Epidermal melanocyte (primary cell): Measurements from ENCODE around the gene RNF19B.

Experiments
- DNase-seq: peaks from one replicate; pipeline ENCODE4 v3.0.0; 2011; ENCODE audit warnings: low spot score; ENCODE audit not compliant: insufficient read length

RNF19B gene

GRCh38 chr1:32902535-32902920 lies 62.1 kb downstream of the RNF19B start:
- DNase-seq: no peak

GRCh38 chr1:32901823-32902534 lies 62.6 kb downstream of the RNF19B start:
- no peak for DNase-seq

DNA sequence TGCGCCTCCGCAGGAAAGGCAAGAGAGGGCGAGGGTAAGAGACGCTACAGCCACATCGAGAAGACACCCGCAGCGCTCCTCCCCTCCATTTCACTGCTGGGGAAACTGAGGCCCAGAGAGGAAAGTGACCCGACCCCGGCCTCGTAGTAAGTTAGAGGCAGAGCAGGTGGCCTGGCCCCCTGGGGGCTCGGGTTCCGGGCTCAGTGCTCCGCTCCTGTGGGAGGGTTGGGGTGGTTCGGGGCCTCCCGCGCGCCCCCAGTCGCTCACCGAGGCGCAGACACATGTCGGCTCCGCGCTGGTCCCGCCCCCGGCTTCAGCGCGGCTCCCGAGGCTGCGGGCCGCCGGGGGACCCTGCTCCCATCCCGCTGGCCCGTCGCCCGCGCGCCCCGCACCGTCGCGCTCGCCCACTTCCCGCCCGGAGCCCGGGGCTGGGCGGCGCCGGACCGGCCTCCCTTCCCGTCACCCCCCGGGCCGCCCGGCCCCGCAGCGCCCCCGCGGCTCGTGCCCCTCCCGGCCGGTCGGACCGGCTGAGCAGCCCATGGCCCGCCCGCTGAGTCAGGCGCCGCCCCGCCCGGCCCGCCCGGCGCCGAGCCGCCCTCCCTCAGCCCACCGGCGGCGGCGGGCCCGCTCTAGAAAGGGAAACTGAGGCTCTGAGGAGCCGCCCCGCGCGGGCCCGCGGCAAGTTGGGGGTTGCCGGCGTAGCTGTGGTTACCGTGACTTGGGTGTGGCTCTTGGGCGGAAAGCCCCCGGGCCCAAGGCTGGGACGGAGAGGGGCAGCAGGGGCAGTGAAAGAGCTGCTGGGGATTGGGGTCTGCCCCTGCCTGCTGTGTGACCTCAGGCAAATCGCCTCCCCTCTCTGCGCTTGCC lies 63.4 kb downstream of the RNF19B start, which contains the start of gene TMEM54:
TMEM54 (minus strand) TSS at position 434 of the 867 bp plus-strand sequence; CDS start at position 283, 151 bp downstream.
- DNase-seq: no peak

- DNase-seq: no peak
Observed at GRCh38 chr1:32900371-32900955, 64.1 kb downstream of the RNF19B start.

DNA sequence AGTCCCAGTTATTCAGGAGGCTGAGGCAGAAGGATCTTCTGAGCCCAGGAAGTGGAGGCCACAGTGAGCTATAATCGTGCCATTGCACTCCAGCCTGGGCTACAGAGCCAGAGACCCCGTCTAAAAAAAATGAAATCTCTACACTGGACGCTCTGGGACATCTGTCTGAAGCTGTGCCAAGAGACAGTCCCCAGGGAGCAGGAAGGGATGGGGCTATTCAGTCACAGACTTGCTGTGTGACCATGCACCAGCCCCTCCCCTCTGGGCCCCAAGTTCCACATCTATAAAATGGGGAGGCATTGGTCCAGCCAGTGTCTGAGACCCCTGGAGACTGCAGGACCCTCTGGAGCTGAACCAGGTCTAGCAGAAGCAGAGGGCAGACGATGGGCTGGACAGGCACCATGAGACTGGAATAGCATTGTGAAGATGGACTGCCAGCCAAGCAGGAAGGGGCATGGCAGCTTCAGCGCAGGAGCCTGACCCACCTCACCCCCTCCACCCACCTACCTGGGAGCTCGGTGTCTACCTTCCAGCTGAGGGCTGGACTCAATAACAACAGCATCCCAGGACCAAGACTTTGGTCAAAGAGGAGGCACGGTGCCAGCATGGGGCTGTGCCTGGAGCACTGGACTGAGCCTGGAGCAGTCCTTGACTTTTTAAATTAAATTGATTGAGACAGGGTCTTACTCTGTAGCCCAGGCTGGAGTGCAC lies 64.9 kb downstream of the RNF19B start:
- DNase-seq: no peak

DNA sequence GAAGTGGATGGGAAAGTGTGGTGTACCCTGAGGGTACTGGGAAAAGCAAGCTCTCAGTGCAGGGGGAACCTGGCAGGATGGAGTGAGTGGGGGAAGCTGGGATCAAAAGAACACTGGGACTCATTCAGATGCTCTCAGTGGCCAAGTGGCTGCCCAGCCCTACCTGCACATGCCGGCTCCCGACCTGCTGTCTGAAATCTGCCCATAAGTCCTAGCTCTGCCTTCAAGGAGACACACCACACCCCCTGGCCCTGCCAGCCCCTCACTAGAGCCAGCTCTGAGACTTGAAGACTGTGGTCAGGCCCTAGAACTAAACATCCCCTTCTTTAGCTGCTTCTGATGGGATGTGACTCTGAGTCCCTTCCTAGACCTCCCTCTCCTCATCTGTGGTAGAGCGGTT lies 65.7 kb downstream of the RNF19B start:
- no peak for DNase-seq

- no peak for DNase-seq
Observed at GRCh38 chr1:32898056-32898455, 66.6 kb downstream of the RNF19B start.

- no peak for DNase-seq
Observed at GRCh38 chr1:32897082-32898049, 67.2 kb downstream of the RNF19B start.

DNA sequence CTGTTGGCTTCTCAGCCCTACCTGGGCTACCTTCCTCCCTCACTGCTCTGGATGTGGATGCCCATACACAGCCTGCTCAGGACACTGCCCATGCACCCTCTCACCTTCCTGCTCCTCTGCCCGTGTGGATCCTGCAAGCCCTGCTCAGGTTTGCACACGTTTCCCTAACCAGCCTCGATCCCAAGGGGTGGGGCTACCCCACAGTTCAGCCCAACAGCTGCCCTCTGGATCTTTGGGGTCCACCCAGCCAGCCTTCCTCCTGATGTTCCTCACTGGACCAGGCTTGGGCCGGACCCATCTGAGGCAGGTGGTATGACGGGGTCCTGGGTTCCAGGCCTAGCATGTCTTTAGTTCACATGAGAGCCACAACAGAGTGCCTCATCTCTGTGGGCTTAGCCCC lies 68.2 kb downstream of the RNF19B start:
- DNase-seq: no peak

- no peak for DNase-seq
Observed at GRCh38 chr1:32895325-32896215, 69.0 kb downstream of the RNF19B start.

- no peak for DNase-seq
Observed at GRCh38 chr1:32894681-32895080, 69.9 kb downstream of the RNF19B start.

GRCh38 chr1:32894019-32894600 lies 70.5 kb downstream of the RNF19B start:
- no peak for DNase-seq

- no peak for DNase-seq
Observed at GRCh38 chr1:32893198-32894018, 71.2 kb downstream of the RNF19B start.

GRCh38 chr1:32892368-32893197 lies 72.0 kb downstream of the RNF19B start:
- no peak for DNase-seq

- DNase-seq: no peak
Observed at GRCh38 chr1:32891630-32892029, 73.0 kb downstream of the RNF19B start.

- DNase-seq: no peak
Observed at GRCh38 chr1:32891241-32891570, 73.4 kb downstream of the RNF19B start.

DNA sequence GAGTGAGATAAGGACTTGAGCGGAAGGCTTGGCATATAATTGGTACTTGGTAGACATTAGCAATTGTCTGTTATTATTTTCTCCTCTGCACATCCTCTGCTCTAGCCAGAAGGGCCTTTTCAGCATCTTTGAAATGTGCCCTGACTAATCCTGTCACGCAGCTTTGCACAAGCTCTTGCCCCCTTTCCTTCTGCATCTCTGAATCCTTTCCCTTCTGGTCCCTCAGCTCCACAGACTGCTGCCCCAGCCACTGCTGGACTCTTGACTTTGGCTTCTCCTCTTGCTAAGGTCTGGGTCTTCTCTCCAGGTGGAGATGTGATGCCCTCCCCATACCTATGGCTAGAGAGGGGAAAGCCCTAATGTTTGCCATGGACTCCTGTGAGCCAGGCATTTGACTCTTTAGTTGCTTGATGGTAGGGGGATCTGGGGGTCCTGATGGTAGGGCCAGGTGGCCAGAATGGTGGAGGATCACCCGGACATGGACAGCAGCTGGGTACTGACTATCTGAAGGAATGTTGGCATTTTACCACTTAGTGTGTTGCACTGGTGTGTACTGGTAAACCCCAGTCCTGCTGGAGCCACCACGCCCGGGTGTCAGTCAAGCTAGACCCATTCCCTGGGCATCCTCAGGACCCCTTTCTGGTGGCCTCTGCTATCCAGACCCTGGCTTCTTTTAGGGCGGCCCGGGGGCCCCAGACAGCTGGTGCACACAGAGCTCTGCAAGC lies 73.9 kb downstream of the RNF19B start:
- no peak for DNase-seq
